NOMO-1 treated with dmso at 0.1 percent for 144 hours (cell line): ENCODE data around the gene ZNF521.

Experiments
- DNase-seq: peaks from one replicate; lab custom pipeline; 2025; ENCODE audit not compliant: unreplicated experiment; lab: John Stamatoyannopoulos, UW

ZNF521 gene

GRCh38 chr18:25133879-25134278 lies 218.1 kb downstream of the ZNF521 start:
- DNase-seq, result no peak

- DNase-seq, result no peak
These were observed 219.0 kb downstream of the ZNF521 start for GRCh38 chr18:25132786-25133496.

- DNase-seq, result no peak
These were observed 225.2 kb downstream of the ZNF521 start for GRCh38 chr18:25126751-25127150.

GRCh38 chr18:25125680-25126079 lies 226.3 kb downstream of the ZNF521 start:
- no peak for DNase-seq

- no peak for DNase-seq
These were observed 228.3 kb downstream of the ZNF521 start for GRCh38 chr18:25123438-25124232.

- DNase-seq, result no peak
These were observed 230.5 kb downstream of the ZNF521 start for GRCh38 chr18:25121442-25121841.

GRCh38 chr18:25113566-25113965 lies 238.4 kb downstream of the ZNF521 start:
- DNase-seq, result no peak

- DNase-seq, result no peak
These were observed 239.0 kb downstream of the ZNF521 start for GRCh38 chr18:25112821-25113434.

GRCh38 chr18:25111377-25112288 lies 240.3 kb downstream of the ZNF521 start:
- no peak for DNase-seq

- no peak for DNase-seq
These were observed 242.5 kb downstream of the ZNF521 start for GRCh38 chr18:25109484-25109883.

GRCh38 chr18:25103468-25104155 lies 248.4 kb downstream of the ZNF521 start:
- no peak for DNase-seq

GRCh38 chr18:25102662-25103061 lies 249.3 kb downstream of the ZNF521 start:
- DNase-seq, result no peak

- DNase-seq, result no peak
These were observed 251.5 kb downstream of the ZNF521 start for GRCh38 chr18:25100418-25100817.

- no peak for DNase-seq
These were observed 252.1 kb downstream of the ZNF521 start for GRCh38 chr18:25099895-25100294.

- no peak for DNase-seq
These were observed 254.4 kb downstream of the ZNF521 start for GRCh38 chr18:25097569-25098056.

GRCh38 chr18:25097057-25097456 lies 254.9 kb downstream of the ZNF521 start:
- no peak for DNase-seq

- no peak for DNase-seq
These were observed 258.8 kb downstream of the ZNF521 start for GRCh38 chr18:25093141-25093540.

- no peak for DNase-seq
These were observed 262.5 kb downstream of the ZNF521 start for GRCh38 chr18:25089470-25089869.

GRCh38 chr18:25086876-25087275 lies 265.1 kb downstream of the ZNF521 start:
- DNase-seq, result no peak

GRCh38 chr18:25081001-25081400 lies 271.0 kb downstream of the ZNF521 start:
- DNase-seq, result no peak
